Right hindlimb (tissue), 1 donor: Measurements from ENCODE around the gene PLXNB1.
"Not testable (repeated sequence)": the region's sequence is repeated elsewhere in the genome, so short reads cannot be mapped to it uniquely, and the experiment has no call there.

Experiments
- DNase-seq: peaks from one replicate; pipeline ENCODE4 v3.0.0-alpha.2; 2018

The PLXNB1 gene

DNA sequence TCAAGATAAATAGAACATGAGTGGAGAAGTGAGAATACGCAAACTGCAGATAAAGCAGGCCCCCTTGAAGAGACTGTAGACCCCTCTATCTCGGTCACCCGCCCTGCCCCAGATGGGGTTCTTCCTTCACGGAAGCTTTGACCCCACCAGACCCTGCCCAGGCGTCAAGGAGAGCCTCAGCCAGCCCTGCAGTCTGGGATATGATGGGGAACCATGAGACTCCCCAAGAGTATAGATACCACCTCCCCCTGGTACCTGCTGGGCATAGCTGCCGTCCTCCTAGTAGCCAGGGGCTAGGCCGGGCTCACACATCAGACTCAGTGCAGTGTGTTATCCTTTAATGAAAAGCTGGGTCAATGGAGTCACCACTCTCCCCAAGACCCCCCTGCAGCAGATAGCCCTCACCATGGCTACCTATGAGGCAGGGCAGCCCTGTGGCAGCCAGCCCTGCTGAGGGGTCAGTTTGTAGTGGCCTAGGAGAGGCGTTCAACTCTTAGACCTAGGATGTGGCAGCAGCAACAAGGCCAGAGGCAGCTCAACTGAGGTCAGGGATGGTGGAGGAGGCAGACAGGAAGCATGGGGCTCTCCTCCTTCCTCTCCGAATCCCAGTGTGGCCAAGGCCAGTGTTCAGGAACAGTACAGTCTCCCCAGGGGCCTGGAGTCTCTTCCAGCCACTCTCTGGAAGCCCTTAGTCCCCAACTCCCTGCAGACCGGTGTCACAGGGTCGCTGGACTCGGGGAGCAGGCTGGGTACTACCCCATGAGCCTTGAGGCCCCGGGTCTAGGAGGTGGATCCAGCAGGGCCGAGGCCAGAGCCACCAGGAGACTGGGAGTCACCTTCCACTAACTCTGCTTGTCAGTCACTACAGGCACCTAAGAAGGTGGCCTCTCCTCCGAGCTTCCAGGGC, 26.1 kb downstream of the PLXNB1 start:
- DNase-seq: no peak

DNA sequence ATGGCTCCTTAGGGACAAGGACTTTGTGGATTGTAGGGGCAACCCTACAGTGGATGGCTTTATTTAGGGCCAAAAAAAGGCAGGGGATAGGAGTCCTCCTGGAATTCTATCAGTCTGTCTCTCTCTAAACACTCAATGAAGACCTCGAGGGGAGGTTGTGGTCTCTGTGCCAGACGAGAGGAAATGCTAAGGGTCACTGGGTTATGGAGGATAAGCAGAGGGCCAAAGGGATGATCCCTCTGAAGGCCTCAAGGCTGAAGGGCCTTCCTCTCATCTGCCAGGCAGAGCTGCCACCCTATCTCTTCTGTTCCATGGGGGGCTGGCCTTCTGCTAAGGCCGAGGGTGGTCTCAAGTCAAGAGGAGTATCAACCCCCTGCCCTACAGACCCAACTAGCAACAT, 27.0 kb downstream of the PLXNB1 start:
- no peak for DNase-seq

- peak; percentile 47 for DNase-seq
These were observed 27.6 kb downstream of the PLXNB1 start for GRCh38 chr3:48402281-48402732.

DNA sequence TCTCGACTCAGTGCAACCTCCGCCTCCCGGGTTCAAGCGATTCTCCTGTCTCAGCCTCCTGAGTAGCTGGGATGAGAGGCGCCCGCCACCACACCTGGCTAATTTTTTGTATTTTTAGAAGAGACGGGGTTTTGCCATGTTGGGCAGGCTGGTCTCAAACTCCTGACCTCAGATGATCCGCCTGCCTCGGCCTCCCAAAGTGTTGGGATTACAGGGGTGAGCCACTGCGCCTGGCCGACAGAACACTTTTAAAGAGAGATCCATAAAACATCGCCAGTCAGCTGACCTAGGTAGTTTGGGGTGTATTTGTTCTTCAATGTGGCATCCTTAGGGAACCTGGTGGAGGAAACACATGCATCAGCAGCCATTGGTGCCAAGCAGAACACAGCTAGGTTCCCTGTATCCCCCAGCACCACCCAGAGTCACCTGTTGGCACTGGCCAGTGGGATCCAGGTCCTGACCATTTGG, 28.4 kb downstream of the PLXNB1 start:
- not testable (repeated sequence) for DNase-seq

DNA sequence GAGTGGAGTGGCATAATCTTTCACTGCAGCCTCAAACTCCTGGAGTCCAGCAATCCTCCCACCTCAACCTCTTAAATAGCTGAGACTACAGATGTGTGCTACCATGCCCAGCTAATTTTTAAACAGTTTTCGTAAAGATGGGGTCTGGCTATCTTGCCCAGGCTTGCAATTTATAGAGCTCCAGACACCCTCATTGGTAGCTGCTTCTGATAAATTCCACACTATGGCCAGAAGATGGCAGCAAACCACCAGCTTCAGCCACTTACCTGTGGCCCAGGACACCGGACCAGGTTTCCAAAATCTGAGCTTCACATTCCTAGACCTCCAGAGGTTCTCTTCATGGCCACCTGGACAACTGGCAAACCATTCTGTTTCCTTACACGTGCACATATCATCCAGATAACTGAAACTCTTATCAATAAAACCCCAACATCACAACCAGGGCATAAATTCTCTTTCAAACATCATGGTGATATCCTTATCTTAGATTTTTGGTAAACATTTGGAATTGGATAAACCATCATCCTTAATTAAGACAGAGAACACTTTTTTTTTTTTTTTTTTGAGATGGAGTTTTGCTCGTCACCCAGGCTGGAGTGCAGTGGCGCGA, 29.0 kb downstream of the PLXNB1 start:
- peak; percentile 56 for DNase-seq

DNA sequence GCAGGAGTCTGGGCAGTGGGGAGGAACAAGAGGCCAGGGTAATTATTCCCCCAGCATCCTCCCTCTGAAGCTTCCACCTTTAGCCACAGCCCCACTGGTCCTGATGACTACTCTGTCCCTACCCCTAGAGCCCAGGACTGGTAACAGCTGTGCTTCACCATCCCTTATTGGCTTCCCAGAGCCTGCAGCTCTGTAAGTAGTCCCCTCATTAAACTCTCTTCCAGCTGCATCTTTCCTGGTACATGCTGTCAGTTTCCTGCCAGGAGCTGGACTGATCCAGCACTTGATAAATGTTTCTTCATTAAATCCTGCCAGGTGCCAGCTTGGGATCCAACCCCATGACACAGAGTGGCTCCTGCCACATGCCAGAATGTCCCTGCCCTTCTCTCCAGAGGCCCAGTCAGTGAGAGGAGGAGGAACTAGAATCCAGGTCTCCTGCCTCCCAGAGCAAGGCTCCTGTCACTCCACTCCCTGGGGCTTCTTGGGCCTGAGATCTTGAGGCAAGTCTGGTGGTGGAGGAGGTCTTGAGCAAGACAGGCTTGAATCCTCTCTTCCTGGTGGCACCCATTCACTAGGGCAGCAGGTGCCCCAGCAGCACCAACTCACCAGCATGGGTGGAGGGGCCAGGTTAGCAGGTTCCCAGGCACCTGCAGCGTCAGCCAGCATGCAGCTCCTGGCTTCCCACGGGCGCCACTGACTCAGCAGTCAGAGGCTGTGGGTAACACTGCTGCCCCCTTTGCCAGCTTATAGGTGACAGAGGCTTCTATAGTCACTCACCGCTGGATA, 30.3 kb downstream of the PLXNB1 start:
- DNase-seq: peak; percentile 9

DNA sequence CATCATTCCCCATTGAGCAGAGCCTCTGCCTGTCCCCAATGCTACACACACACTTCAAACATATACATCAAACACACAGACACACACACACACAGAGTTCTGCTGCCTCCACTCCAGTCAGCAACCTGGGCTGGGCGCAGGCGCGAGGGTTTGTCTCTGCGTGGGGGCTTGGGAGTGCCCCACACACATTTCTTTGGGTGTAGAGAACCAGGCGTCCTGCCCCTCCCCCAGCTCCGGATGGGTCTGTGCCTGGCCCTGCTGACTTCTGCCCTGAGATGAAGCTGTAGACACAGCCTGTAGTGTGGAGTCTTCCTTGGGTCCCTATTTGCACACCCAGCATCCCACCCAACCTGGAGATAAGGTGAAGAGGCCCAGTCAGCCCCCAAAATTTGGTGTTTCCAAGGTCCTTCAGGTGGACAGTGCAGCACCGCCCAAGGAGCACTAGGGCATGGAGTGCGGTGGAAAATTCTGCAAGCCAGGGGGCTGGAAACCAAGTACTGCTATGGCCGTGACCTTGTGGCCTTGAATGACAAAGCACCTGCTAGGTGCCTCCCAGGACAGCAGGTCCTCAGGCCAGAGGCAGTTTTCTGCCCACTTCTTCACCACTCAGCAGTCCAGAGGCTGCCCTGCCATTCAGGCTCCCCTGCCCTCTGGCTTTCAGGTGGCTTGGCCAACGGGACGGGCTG, 31.0 kb downstream of the PLXNB1 start:
- DNase-seq: peak; percentile 9

GRCh38 chr3:48397767-48398681, 31.9 kb downstream of the PLXNB1 start:
- peak; percentile 11 for DNase-seq

DNA sequence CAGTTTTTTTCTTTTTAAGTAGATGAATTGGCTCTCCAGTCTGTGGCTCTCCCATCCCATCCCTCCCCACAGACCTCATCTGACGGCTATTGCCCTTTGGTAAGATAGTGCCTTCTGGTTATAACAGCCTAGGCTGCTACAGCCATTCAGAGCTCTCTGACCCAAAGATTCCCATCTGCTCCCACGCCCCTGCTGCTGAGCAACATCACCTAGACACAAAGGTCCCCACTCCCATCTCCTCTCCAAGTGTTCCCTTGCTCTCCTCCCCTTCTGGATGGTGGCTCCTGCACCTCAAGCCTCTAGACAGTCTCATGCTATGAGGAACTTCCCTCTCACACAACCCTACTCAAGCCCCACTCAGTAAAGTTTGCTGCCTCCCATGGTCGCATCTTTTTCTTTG, 34.2 kb downstream of the PLXNB1 start:
- no peak for DNase-seq

- DNase-seq: no peak
These were observed 35.5 kb downstream of the PLXNB1 start for GRCh38 chr3:48394391-48394790.

DNA sequence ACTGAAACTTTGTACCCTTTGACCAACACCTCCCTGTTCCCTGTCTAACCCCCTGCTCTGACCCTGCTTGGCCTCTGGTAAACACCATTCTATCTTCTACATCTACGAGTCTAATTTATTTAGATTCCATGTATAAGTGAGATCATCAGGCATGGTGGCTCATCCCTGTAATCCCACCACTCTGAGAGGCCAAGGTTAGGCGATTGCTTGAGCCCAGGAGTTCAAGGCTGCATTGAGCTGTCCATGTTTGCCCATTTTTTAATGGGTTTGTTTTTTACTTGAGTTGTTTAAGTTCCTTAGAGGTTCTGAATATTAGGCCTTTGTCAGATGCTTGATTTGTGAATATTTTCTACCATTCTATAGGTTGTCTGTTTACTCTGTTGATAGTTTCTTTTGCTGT, 40.9 kb downstream of the PLXNB1 start:
- DNase-seq: no peak

GRCh38 chr3:48387634-48388033, 42.3 kb downstream of the PLXNB1 start:
- DNase-seq: no peak

DNA sequence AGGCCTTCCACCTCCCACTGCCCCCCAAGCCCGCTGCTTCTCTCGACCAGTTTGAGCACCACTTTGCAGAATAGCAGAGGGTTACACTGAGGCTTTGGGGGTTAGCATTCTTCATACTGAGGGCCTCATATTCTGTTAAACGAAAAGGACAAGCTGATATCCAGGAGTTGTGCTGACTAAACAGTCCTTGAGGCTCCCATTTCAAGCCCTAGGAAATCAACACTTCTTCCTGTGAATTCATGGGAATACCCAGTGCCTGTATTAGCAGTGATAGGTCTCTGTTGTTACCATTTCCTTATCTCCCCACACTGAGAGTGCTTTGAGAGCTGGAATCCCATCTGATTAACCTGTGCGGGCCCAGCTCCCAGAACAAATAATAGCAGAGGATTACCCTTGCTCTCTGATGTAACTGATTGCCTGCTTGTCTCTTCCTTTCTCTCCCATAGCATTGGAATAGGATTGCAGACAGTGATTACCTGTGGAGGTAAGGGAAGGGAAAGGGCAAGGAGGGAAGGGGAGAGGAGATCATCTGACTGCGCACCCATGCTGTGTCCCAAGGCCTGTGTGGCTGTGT, 56.9 kb downstream of the PLXNB1 start:
- no peak for DNase-seq

GRCh38 chr3:48372377-48372770, 57.5 kb downstream of the PLXNB1 start:
- no peak for DNase-seq

DNA sequence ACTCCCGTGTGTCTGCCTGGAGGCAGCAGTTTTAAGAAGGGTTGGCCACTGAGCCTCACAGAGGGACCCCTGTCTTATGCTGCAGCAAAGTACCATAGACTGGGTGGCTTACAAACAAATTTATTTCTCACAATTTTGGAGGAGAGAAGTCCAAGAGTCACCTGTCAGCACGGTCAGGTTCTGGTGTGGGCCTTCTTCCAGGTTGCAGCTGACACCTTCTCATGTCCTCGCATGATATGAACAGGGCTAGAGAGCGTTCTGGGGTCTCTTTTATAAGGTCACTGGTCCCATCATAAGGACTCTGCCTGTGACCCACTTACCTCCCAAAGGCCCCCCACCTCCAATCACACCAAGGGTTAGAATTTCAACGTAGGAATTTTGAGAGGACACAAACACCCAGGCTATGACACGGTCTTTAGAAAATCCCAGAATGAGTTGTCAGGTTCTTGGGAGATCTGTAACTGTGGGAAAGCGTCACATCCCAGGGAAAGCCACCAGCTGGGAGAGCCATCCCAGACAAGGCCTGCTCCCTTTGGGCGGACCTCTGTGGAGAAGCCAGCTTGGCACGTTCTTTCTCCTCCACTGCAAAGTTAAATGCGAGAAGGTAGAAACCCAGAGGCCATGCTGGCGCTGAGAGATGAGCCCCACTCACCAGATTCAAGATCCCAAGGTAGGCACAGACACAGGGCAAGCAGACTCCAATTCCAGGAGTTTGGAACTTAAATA, 58.1 kb downstream of the PLXNB1 start, which contains the start of gene FBXW12:
Gene FBXW12 (plus strand): TSS at position 569 of the 726 bp plus-strand sequence. CDS start 549 bp downstream, outside the sequence.
- DNase-seq: no peak

- no peak for DNase-seq
These were observed 59.6 kb downstream of the PLXNB1 start for GRCh38 chr3:48370333-48370713.

GRCh38 chr3:48369693-48370332, 60.1 kb downstream of the PLXNB1 start:
- no peak for DNase-seq

- DNase-seq: peak; percentile 44
These were observed 62.7 kb downstream of the PLXNB1 start for GRCh38 chr3:48367201-48367600.

DNA sequence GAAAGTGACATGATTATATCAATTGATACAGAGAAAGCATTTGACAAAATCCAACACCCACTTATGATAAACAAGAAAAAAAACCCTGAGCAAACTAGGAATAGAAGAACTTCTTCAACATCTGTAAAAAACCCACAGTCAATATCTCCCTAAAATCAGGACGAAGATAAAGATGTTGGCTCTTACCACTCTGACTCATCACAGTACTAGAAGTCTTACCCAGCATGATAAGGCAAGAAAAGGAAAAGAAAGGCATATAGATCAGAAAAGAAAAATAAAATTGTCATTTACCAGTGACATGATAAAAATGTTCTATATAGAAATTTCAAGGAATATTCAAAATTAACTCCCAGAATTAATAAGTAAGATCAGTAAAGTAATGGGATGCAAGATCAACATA, 65.0 kb downstream of the PLXNB1 start:
- DNase-seq: no peak

DNA sequence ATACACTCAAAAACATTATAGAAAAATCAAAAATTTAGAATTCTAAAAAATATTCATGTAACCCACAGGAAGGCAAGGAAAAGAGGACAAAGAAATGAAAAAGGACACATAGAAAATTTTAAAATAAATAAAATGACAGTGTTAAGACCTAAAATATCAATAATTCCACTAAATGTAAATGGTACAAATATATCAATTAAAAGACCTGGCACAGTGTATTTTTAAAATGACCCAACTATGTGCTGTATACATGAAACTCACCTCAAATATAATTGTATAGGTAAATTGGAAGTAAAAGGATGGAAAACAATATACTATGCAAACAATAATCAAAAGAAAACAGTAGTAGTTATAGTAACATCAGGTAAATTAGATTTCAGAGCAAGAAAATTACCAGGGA, 68.0 kb downstream of the PLXNB1 start:
- no peak for DNase-seq
